ENCODE results near the gene ADAMTS4. TPM values are rescaled to one million over a fixed set of nuclear protein-coding genes. Genes with fewer than 3 reads are reported as not detected.
"Not testable (repeated sequence)": the region's sequence is repeated elsewhere in the genome, so short reads cannot be mapped to it uniquely, and the experiment has no call there.

Gene ADAMTS4
- total RNA-seq, 2 donors from 2014 or later = 0.55 to 3.4 TPM

DNA sequence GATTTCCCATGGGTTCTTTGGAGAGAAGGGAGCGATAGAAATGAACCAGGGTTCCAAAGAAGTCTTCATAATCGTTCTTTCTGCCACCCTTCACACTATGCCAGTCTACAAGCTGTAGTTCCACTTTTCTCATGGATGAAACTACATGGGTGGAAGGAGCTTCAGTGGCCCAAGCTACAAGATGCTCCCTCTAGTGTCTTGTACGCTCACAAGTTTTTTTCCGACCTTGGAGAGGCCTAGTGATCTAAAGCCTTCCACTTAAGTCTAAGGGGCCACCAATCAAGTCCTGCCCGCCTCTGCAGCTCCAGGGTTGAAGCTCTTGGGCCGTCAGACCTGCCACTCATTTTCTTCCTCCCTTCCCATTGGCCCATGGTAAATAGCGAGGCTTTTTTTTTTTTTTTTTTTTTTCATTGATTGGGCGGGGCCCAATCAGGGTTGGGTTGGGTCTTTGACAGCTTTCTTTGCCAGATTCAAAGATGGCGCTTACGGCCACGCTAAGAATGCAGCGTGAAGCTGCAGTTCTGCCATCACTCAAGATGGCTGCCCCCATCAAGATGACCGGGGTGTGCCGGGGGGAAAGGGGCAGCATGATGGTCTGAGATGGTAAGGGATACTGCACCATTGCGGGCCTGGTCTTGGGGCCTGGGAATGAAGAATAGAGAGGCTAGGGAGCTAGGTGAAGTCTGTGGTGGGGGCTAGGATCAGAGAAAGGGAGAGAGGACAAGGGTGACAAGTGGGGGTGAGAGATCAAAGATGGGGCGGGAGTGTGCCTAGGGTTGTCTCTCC, 26.9 kb upstream of the ADAMTS4 start, which contains the start of gene TOMM40L:
Gene TOMM40L (plus strand): TSS at position 527 of the 786 bp plus-strand sequence. CDS start 430 bp downstream, outside the sequence.
- 11% methylated on average over 16 of the region's 16 CpGs for WGBS
- peaks cover 4% of the 10 kb centered on the region for H3K4me1 ChIP-seq (replicated peaks)
- no peaks in the 10 kb centered on the region for H3K9me3 ChIP-seq
- intact Hi-C loops (cut with DNase I) = loop anchor here (2.0 to 5.0 kb wide), 2 partner anchors 142 to 157 kb away; partner anchors contain the start of gene CFAP126
- H3K27me3 ChIP-seq (replicated peaks; ENCODE audit: insufficient read depth) = no peaks in the 10 kb centered on the region
- peak within 1 kb of the TSS; percentile 58 to 67 for H3K27ac ChIP-seq
- TF ChIP-seq, protein P1, sequence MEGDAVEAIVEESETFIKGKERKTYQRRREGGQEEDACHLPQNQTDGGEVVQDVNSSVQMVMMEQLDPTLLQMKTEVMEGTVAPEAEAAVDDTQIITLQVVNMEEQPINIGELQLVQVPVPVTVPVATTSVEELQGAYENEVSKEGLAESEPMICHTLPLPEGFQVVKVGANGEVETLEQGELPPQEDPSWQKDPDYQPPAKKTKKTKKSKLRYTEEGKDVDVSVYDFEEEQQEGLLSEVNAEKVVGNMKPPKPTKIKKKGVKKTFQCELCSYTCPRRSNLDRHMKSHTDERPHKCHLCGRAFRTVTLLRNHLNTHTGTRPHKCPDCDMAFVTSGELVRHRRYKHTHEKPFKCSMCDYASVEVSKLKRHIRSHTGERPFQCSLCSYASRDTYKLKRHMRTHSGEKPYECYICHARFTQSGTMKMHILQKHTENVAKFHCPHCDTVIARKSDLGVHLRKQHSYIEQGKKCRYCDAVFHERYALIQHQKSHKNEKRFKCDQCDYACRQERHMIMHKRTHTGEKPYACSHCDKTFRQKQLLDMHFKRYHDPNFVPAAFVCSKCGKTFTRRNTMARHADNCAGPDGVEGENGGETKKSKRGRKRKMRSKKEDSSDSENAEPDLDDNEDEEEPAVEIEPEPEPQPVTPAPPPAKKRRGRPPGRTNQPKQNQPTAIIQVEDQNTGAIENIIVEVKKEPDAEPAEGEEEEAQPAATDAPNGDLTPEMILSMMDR (IDR thresholded peaks at IDR 0.05) = peak in 3 of 4 experiments; percentile 31 to 49 (median 47)
- TF ChIP-seq POLR2AphosphoS5 (IDR thresholded peaks at IDR 0.05) = peak; percentile 87
- TF ChIP-seq POLR2A (IDR thresholded peaks at IDR 0.05) = peak; percentile 14
- H3K4me3 ChIP-seq = peak within 1 kb of the TSS; percentile 57 to 58
- DNase-seq (ENCODE audit: low spot score) = peak; percentile 85
- H3K36me3 ChIP-seq = peaks cover 0 to 3% of the 10 kb centered on the region in 2 donors

DNA sequence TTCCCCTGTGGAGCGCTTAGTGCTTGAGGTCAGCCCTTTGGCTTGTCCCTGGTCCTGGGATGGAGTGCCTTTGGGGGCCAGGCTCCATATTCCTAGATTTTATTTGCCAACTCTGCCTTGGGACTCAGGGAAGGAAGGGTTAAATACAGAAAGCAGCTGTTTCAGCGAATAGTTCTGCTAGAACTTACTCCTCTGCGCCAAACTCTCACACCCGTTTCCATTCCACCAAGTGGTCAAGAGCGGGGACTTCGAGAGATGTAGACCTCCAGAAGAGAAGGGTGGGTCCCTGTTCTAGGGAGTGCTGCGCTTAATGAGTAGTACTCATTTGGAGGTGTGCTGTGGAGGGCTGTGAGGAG, 26.3 kb upstream of the ADAMTS4 start:
- H3K27me3 ChIP-seq (replicated peaks; ENCODE audit: insufficient read depth) = no peaks in the 10 kb centered on the region
- H3K4me1 ChIP-seq (replicated peaks) = peaks cover 4% of the 10 kb centered on the region
- DNase-seq (ENCODE audit: low spot score) = no peak
- H3K4me3 ChIP-seq = no peak overlapping the region
- intact Hi-C loops (cut with DNase I) = loop anchor here (5.0 kb wide), 1 partner anchor 142 kb away; the partner anchor contains the start of gene CFAP126
- H3K36me3 ChIP-seq = peaks cover 0 to 3% of the 10 kb centered on the region in 2 donors
- WGBS = 78% methylated on average over 7 of the region's 7 CpGs
- TF ChIP-seq POLR2AphosphoS5 (IDR thresholded peaks at IDR 0.05) (no peak), POLR2A (IDR thresholded peaks at IDR 0.05) (no peak)
- TF ChIP-seq, protein P1 (IDR thresholded peaks at IDR 0.05) = no peak
- no peaks in the 10 kb centered on the region for H3K9me3 ChIP-seq
- no peak overlapping the region for H3K27ac ChIP-seq

DNA sequence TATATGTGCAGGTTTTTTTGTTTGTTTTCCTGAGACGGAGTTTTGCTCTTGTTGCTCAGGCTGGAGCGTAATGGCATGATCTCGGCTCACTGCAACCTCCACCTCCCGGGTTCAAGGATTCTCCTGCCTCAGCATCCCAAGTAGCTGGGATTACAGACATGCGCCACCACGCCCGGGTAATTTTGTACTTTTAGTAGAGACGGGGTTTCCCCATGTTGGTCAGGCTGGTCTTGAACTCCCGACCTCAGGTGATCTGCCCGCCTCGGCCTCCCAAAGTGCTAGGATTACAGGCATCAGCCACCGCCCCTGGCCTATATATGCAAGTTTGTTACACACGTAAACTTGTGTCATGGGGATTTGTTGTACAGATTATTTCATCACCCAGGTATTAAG, 25.8 kb upstream of the ADAMTS4 start:
- H3K27ac ChIP-seq; H3K36me3 ChIP-seq; H3K4me1 ChIP-seq (replicated peaks); DNase-seq (ENCODE audit: low spot score); H3K27me3 ChIP-seq (replicated peaks; ENCODE audit: insufficient read depth); H3K4me3 ChIP-seq; H3K9me3 ChIP-seq: not testable (repeated sequence)
- intact Hi-C loops (cut with DNase I) = loop anchor here (5.0 kb wide), 1 partner anchor 143 kb away; the partner anchor contains the start of gene CFAP126
- 88% methylated on average over 13 of the region's 13 CpGs for WGBS

DNA sequence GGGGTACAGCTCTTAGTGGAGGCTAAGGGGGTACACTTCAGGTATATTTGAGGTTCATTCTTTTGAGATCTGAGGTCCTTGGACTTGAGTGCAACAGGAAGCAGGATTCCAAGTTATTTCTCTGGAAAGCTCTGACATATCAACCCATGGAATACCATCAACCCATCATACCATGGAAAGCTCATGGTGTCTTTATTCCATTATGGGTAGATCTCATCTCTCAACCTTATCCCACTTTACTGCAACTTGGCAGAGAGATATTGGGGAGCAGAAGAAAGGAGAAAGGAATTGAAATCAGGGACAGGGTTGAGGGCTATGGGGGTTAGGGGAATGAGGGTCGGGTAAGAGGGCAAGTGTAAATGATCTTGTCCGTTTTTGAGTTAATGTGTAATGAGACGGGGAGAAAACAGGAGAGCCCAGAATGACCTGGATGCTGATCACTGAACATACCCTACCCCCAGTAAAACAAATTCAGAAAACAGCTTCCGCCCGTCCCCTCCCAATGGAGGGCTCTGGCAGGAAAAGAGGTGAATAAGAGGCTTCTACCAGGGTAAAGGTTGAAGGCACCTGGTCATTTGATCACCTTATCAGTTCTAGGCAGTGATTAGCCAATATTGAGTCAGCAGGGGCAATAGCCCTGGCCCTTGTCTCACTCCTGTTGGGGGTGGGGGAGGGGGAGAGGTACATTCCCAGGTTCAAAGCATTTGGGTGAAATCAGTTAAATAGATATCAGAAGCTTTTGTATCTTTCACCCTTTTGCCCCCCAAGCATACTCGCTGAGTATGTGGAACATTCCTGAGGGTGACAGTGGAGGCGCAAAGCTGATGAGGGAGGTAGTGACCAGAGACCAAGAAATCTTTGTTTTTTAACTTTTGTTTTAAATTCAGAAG, 25.2 kb upstream of the ADAMTS4 start:
- Histone ChIP-seq H3K4me3 (no peak overlapping the region), H3K9me3 (no peaks in the 10 kb centered on the region), H3K27me3 (replicated peaks; ENCODE audit: insufficient read depth) (no peaks in the 10 kb centered on the region), H3K27ac (no peak overlapping the region), H3K36me3 (peaks cover 0 to 3% of the 10 kb centered on the region in 2 donors), H3K4me1 (replicated peaks) (peaks cover 4% of the 10 kb centered on the region)
- TF ChIP-seq, protein P1 (IDR thresholded peaks at IDR 0.05) = no peak
- TF ChIP-seq POLR2A (IDR thresholded peaks at IDR 0.05) (no peak), POLR2AphosphoS5 (IDR thresholded peaks at IDR 0.05) (no peak)
- intact Hi-C loops (cut with DNase I) = no loop called here
- no peak for DNase-seq (ENCODE audit: low spot score)
- 82% methylated on average over 7 of the region's 7 CpGs for WGBS
